ENCODE data around the gene SCUBE1.

The SCUBE1 gene

GRCh38 chr22:43174941-43175531 lies 168.1 kb downstream of the SCUBE1 start:
- DNase-seq (ENCODE audit: low read depth in 2 of 2): no peak

GRCh38 chr22:43173976-43174720 lies 169.0 kb downstream of the SCUBE1 start:
- no peak for DNase-seq (ENCODE audit: low read depth in 2 of 2)

GRCh38 chr22:43173566-43173965 lies 169.6 kb downstream of the SCUBE1 start:
- no peak for DNase-seq (ENCODE audit: low read depth in 2 of 2)

GRCh38 chr22:43172191-43172590 lies 171.0 kb downstream of the SCUBE1 start:
- no peak for DNase-seq (ENCODE audit: low read depth in 2 of 2)

- no peak for DNase-seq (ENCODE audit: low read depth in 2 of 2)
Measured at GRCh38 chr22:43171607-43172006, 171.6 kb downstream of the SCUBE1 start.

- no peak for DNase-seq (ENCODE audit: low read depth in 2 of 2)
Measured at GRCh38 chr22:43171019-43171491, 172.1 kb downstream of the SCUBE1 start.

GRCh38 chr22:43170131-43170480 lies 173.1 kb downstream of the SCUBE1 start:
- DNase-seq (ENCODE audit: low read depth in 2 of 2): no peak

- DNase-seq (ENCODE audit: low read depth in 2 of 2): no peak
Measured at GRCh38 chr22:43169310-43170130, 173.7 kb downstream of the SCUBE1 start.

- no peak for DNase-seq (ENCODE audit: low read depth in 2 of 2)
Measured at GRCh38 chr22:43168471-43169309, 174.5 kb downstream of the SCUBE1 start.

GRCh38 chr22:43167001-43167589 lies 176.1 kb downstream of the SCUBE1 start:
- no peak for DNase-seq (ENCODE audit: low read depth in 2 of 2)

- DNase-seq (ENCODE audit: low read depth in 2 of 2): no peak
Measured at GRCh38 chr22:43166132-43166930, 176.8 kb downstream of the SCUBE1 start.

- no peak for DNase-seq (ENCODE audit: low read depth in 2 of 2)
Measured at GRCh38 chr22:43164636-43165035, 178.5 kb downstream of the SCUBE1 start.

- DNase-seq (ENCODE audit: low read depth in 2 of 2): no peak
Measured at GRCh38 chr22:43163241-43163795, 179.9 kb downstream of the SCUBE1 start.

GRCh38 chr22:43162412-43163150 lies 180.6 kb downstream of the SCUBE1 start:
- no peak for DNase-seq (ENCODE audit: low read depth in 2 of 2)

- DNase-seq (ENCODE audit: low read depth in 2 of 2): no peak
Measured at GRCh38 chr22:43160497-43161126, 182.6 kb downstream of the SCUBE1 start.

GRCh38 chr22:43159484-43160178 lies 183.5 kb downstream of the SCUBE1 start:
- DNase-seq (ENCODE audit: low read depth in 2 of 2): no peak

GRCh38 chr22:43158778-43159483 lies 184.2 kb downstream of the SCUBE1 start:
- DNase-seq (ENCODE audit: low read depth in 2 of 2): no peak
